NCI-H748 (cell line): ENCODE measurements around the gene BRF1.

ENCODE experiments used
- DNase-seq: peaks from one replicate; lab custom pipeline; 2025; ENCODE audit not compliant: unreplicated experiment; lab: John Stamatoyannopoulos, UW

BRF1 gene

DNA sequence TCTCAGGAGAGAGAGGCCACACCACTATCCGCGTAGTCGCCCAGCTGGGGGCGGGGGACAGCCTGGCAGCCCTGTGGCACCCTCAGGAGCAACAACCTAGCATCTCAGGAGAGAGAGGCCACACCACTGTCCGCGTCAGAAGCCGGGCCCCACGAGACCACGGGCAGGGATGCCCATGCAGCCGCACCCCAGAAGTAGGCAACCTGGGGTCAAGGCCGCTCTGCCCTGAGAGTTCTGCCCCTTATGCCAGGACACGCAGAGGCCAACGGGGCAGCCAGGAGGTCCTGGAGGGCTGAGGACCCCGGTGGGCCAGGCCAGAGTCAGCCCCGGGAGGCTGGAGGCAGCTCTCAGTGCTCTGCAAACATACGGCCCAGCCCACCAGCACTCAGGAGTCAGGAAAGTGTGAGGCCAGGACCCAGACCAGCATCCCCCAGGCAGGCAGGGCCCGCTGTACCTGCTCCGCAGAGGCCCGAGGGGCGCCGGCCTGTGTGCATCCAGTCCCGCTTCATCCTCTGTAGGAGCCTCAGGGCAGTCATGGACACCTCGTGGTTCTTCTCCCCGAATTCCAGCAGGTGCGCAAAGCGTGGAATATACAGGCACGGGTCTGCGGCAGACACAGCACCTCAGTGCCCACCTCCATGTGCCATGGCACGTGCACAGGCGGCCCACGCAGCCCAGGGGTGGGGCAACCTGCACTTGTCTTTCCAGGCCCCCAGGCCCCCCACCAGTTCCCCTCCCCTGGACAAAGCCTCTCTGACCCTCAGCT, 59.8 kb downstream of the BRF1 start:
- DNase-seq: no peak

DNA sequence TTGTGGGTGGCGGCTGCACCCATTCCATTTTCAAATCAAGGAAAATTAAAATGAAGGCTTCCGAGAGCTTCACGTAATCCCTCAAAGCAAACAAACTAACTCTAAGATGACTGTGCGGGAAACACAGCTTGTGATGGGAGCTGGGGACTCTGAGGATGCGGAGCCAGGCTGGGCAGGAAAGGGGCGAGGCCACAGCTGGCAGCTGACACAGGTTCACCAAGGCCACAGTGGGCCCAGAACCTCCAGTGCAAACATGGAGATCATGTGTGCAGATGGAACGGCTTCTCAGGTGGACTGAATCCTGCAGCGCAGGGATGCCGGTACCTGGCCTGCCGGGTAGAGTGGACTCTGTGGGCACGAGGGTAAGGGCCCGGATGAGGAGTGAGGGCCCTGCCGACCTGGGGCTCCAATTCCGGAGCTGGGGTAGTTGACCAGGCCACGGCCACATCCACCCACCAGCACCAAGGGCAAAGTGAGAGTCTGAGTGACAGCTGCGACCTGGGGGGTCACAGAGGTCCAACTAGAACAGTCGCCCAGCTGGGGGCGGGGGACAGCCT, 71.6 kb downstream of the BRF1 start:
- DNase-seq: no peak

DNA sequence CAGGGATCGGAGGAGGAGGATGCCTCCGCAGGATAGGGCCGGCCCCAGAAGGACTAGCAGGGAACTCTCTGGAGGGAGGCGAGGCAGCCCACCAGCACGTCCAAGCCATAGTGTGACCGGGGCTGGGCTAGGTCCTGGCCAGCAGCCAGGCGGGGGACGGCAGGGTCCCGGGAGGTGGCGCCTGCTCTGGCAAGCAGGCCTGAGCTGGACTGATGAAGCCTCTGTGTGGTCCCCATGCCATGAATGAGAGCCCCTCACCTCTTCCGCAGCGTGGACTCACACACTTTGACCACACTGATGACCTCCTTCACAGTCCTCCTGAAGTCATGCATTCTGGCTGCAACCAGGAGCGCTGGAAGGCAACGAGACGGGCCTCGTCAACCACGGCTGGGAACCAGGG, 72.2 kb downstream of the BRF1 start:
- no peak for DNase-seq

DNA sequence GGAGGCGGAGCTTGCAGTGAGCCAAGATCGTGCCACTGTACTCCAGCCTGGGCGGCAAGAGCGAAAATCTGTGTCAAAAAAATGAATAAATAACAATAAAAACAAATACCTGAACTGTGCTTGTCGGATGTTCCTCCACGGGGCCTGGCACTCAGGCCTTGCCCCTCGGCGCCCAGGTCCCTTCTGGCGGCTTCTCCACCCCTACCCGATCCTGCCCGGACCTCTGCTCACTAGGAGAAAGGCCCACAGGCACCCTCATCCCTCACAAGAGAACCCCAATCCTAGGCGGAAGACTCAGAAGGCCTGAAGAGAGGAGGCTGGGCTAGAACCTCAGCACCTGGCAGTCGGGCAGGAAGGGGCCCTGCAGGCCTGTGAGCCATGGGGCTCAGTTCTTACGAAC, 73.5 kb downstream of the BRF1 start:
- DNase-seq: no peak

DNA sequence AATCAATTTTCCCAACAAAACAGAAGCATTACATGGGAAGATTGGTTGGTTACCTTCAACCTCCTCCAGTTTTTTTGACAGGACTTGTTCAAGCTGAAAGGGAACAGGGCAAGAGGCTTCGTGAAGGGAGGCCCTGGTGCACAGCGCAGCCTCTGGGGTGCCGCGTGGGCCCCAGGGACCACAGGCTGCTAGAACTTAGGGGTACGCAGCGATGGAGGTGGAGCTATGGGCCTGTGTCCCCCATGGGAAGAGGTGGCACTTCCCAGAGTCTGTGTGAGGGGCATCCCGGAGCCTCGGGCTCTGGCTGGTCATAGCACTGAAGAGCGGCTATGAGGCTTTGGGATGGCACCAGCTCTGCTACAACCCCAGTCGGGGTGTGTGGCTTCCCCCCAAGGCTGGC, 74.6 kb downstream of the BRF1 start:
- no peak for DNase-seq

DNA sequence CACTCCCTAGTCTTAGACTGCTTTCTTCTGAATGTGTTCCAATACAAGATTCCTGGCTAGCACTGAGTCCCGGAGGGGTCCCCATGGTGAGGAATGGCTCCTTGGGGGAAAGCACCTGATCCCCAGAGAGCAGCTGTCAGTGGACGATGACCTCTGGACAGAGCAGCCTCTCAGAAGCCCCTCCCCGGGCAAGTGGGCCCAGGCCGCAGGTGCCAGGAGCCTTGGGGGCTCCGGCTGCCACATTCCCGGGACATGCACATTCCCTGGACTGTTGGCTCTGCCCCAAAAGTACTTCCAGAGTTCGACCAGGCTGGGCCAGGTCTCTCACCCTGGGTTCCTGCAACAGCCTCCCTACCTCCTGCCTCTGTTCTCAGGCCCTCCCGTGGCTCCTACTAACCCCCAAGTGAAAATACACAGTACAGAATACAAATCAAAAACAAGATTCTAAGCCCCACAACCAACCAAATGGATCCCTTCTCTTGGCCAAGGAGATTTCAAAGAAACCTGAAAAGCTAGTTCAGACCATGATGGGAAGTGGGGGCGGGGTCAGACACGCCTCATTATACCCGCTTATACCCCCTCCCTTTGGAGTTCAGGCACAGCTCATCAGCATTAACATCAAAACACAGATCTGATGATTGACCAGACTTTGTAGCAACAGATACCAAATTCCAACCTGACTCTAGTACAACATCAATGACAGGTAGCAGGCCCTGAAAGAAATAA, 75.8 kb downstream of the BRF1 start:
- no peak for DNase-seq

DNA sequence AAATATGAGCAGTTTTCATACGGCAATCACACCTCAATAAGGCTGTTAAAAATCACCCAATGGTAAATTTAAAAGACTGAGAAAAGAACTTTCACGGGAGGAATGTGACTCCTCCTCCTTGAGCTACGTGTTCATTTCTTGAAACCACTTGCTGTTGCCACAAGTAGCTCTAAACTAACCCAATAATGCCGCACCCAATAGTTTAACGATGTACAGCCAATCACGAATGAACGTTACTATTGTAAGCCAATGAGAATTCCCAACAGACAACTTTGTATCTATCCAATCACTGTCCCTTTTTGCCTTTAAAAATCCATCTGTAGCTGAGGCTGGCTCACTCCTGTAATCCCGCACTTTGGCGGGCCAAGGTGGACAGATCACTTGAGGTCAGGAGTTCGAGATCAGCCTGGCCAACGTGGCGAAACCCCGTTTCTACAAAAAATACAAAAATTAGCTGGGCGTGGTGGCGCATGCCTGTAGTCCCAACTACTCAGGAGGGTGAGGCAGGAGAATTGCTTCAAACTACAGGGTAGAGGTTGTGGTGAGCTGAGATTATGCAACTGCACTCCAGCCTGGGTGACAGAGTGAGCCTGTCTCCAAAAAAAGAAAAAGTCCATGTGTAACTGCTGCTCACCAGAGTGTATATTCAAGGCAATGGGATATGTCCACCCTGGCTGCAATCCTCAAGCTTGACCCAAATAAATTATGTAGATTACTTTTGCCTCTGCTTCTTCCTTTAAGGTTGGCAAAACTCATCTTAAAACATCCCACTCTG, 76.8 kb downstream of the BRF1 start:
- no peak for DNase-seq

DNA sequence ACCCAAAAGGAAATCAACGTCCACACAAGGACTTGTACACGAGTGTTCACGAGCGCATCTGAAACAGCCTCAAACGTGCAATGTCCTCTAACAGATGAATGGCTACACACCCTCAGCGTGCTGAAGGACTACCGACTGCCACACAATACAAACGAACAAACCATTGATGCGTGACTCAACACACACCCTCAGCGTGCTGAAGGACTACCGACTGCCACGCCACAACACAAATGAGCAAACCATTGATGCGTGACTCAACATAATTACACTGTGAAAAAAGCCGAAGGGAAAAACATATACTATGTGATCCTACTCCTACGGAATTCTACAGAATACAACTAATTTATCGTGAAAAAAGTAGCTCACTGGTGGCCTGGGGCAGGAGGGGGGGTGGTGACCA, 77.5 kb downstream of the BRF1 start:
- DNase-seq: no peak

DNA sequence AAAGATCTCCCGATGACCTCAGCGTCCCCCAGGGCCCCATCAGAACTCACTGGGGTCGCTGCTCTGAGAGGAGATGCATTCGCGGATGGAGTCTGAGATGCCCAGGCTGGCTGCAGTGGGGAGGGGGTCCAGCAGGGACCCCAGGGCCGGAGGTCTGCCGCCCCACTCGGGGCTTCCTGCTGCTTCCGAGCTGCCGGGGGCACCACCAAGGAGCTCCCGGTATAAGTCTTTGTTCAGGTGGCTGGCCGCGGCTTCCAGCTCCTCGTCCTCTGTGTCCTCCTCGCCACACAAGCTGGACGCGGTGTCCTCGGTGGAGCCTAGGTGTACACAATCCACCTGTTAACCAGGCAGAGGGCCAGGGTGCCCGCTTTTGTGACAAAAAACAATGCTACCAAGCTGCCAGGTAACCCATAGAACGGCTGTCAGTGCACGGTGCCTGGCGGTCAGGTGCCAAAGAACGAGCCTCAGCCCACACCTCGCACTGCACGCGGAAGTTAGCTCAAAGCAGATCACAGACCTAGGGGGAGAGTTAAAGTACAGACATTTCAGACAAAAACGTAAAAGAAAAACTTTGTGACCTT, 79.1 kb downstream of the BRF1 start:
- no peak for DNase-seq

DNA sequence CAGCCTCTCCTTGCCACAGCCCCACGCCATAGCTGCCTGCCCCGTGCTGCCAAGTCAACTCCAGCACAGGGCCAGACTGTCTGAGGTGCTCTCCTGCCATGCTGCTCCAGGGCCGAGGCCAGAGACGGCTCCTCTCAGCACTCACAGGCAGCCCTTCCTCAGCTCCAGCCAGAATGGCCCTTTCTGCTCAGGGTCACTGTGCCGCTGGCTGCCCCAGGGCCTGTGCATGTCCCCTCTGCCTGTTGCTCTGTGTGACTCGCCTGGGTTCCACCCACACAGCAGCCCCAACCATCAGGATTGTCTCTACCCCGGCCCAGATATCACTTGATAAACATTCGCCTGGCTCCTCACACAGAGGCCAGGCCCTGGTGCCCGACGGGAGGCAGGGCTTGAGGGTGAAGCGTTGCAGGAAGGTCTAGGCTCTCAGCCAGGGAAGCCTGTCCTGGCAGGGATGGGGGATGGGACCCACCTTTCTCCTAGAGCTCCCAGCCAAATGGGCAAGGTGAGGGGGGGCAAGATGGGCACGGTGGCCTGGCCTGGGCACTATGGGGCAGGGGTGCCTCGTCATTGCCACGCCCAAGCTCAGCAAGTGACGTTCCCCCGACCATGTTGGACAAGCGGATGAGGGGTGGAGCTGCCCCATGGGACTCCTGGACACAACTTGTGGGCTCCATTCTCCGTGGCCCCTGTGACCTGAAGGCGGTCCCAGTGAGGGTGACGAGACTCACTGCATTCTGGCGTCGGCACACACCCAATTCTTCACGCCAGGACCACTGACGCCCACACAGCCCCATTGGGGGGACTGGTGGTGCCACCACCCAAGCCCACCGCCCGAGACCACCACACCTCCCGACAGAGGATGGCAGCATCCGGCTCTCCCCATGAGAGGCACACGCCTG, 79.9 kb downstream of the BRF1 start:
- no peak for DNase-seq

DNA sequence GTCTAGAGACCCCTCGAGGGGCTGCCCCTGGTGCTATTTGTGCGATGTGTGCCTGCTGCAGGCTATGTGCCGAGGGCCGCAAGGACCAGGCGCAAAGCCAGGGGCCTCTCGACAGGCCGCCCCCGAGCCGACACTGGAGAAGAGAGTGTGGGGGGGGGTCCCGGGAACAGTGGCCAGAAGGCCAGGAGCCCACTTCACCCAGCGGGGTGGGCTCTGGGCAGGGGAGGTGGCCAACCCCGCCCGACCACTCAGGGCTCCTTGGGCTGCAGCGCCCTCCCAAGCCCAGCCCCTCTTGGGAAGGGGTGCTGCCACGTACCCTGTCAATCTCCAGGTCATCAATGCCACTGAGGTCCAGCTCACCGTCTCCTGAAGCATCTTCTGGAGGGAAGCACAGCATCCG, 81.0 kb downstream of the BRF1 start:
- DNase-seq: no peak

DNA sequence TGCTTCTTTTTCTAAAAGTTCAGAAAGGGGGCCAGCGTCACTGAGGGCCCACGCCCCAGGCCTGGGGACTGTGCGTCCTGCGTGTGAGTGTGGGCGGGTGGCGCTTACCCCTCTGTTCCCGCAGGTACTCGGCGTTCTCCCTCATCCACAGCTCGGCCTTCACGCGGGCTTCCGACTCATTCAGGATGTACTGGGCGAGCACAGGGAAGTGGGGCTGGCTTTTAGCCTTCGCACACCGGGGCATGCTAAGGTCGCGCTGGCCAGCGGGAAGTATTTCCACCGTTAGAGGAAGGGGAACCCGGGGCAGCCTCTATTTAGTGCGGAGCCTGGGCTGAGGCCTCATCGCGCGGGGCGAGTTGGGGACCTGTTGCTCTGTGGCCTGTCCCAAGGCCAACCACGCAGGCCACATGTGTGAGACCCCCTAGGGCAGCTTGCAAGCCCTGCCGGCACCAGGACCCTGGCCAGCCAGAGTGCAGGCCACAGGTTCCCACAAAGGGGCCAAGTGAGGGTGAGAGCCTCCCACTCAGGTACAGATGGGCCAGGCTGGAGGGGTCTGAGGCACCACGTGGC, 81.7 kb downstream of the BRF1 start:
- no peak for DNase-seq

DNA sequence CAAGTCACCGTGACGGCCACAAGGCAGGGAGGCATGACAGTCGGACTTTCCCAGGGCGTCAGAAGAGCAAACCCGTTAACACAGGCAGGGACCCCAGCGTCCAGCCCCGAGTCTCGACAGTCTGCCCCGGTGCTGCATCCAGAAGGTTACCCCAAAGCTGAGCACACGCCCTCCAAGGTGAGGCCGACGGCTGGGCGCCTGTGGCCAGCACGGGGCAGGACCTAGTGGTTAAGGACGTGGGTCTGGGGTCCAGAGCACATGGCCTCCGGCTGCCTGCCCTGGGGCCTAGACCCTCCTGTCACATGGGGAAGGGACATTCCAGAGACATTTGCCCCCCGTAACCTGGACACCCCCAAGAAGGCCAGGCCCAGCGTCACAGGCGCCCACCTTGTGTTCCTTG, 82.2 kb downstream of the BRF1 start:
- DNase-seq: no peak

DNA sequence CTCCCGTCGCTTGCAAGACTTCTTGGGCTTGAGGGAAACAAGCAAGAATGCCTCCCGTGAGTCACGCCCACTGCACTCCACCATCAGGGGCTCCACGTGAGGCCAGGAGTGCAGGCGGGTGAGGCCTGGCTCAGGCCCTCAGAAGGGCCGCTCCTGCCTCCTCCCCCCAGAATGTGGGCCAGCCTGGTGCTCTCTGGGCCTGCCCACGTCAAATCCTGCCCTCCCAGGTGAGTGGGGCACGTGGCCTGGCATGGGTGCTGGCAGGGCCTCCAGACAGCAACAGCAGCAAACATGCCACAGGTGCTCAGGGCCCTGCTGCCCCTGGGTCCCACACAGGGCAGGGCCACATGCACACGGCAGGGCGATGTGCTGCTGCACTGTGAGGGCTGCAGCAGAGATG, 83.0 kb downstream of the BRF1 start:
- DNase-seq: no peak

DNA sequence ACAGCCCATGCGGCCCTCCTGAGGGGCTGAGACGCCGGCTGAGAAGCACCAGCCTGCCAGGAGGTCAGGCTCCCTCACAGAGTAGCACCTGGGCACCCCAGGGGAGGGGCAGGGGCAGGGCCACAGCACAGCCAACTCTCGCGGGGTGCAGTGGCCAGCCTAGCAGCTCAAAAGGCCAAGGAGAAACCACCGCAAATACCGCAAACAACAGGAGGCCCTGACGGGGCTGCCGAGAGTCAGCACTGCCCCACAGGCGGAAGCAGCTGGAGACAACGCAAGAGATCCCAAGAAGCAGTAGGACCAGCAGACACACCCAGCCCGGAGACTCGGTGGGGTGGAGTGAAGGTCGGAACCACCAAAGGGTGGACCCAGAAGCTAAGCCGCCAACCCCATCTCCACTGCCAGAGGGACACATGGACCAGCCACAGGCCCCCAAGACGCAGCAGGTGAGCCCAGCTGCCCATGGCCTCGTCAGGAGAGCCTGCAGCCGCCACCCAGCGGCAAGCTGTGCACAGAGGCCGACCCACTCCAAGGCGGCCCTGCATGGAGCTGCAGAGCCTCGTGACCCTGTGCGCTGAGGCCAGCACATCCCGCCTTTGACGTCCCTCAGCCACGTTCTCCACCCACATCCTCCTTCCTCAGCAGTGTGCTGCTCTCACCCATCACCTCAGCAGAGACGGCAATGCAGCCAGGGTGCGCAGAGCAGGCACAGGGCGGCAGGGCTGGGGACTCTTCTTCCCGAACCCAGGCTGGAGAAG, 84.1 kb downstream of the BRF1 start:
- no peak for DNase-seq

DNA sequence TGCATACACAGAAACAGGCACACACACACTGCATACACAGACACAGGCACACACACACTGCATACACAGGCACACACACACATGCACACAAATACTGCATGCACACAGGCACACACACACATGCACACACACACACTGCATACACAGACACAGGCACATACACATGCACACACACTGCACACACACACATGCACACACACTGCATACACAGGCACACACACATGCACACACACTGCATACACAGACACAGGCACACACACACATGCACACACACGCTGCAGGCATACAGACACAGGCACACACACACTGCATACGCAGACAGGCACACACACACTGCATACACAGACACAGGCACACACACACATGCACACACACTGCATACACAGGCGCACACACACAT, 85.2 kb downstream of the BRF1 start:
- DNase-seq: no peak

DNA sequence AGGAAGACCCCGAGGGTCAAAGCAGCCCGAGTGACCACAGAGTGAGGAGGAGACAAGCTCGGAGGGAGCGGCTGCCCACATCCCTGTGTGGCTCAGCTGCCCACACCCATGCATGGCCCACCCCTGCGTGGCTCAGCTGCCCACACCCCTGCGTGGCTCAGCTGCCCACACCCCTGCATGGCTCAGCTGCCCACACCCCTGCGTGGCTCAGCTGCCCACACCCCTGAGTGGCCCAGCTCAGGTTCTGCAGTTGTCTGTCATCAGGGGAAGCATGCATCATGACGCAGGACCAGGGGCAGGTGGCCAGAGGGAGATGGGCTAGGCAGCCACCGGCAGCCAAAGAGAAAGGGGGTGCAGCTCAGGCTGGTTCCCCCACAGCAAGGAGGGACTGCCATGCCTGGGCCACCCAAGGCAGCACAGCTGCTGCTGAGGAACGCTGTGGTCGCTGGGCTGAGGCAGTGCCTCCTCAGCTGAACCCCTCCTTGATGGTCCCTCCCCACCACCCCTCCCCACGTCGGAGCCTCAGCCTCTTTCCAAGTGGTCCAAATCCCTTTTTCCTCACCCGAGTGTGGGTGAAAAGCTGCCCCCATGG, 86.4 kb downstream of the BRF1 start:
- DNase-seq: no peak

DNA sequence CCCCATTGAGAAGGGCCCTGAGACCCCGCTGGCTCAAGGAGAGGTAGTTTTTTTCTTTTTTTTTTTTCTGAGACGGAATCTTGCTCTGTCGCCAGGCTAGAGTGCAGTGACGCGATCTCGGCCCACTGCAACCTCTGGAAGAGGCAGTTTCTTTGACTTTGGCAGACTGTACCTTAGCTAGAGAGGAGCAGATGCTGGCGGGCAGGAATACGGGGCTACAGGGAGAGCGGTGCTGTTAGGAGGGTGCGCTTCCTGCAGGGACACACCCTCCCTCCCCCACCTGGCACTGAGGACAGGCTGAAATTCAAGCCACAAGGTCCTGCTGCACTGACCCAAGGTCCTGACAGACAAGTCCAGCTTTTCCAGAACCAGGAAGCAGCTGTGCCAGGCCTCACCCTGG, 87.4 kb downstream of the BRF1 start:
- no peak for DNase-seq
